ENCODE measurements around the gene FSD1L. TPM values are rescaled to one million over a fixed set of nuclear protein-coding genes. Genes with fewer than 3 reads are reported as not detected.
A peak's percentile ranks its signal among the peaks of the same experiment; 100 is the strongest.

The FSD1L gene
- total and polyA plus RNA-seq, 2 of the 13 experiments (the other 11 are each of a cell fraction or from before 2014, with no cell fraction given), result 4.1 to 5.1 TPM

- ChIA-PET CTCF (ENCODE audit: low intra/inter-chr PET ratio, low total read pairs) (no interaction called here), POLR2A (no interaction called here)
- peaks cover 14% of the 10 kb centered on the region for H3K4me1 ChIP-seq (ENCODE audit: insufficient read depth, low read length)
- H3K27me3 ChIP-seq (ENCODE audit: control insufficient read depth in 1 of 2, insufficient read depth in 2 of 2, low read length in 2 of 2), result no peaks in the 10 kb centered on the region
- no peak overlapping the region for H3K27ac ChIP-seq (ENCODE audit: extremely low read length, insufficient read depth, low read length)
- ATAC-seq, result no peak
- no peak for DNase-seq (ENCODE audit: low spot score)
- no peak overlapping the region for H3K4me2 ChIP-seq (ENCODE audit: low read depth, low read length)
- no peak overlapping the region for H3K9ac ChIP-seq (ENCODE audit: insufficient read depth, low read depth, low read length)
- no peak overlapping the region for H3K4me3 ChIP-seq (replicated peaks in 1 of 3; ENCODE audit: insufficient read depth in 1 of 3, low read depth in 2 of 3, low read length in 3 of 3)
- FAIRE-seq, result no peak
- H4K20me1 ChIP-seq (ENCODE audit: insufficient read depth, low read length), result no peaks in the 10 kb centered on the region
- no peaks in the 10 kb centered on the region for H3K9me3 ChIP-seq (ENCODE audit: low read length)
- in situ Hi-C loops (cut with HindIII; ENCODE audit: extremely low pct_ligation_motif_present, low pct_unique_long_range_greater_than_20kb) (no loop called here), intact Hi-C loops (cut with micrococcal nuclease; ENCODE audit: unreplicated experiment) (no loop called here)
- no peak overlapping the region for H2AFZ ChIP-seq (ENCODE audit: low read length)
- H3K79me2 ChIP-seq (ENCODE audit: insufficient read depth, low read length), result peaks cover 4% of the 10 kb centered on the region
- H3K36me3 ChIP-seq (replicated peaks in 1 of 2; ENCODE audit: control insufficient read depth in 1 of 2, insufficient read depth in 2 of 2, low read length in 2 of 2), result peaks cover 0 to 2% of the 10 kb centered on the region in 2 experiments; a peak in 1 of 5 replicates
- BruUV-seq (replicated peaks), result no TSS peak
- TF ChIP-seq ZNF121 (CRISPR knock-in tag; IDR thresholded peaks at IDR 0.05) (peak; percentile 94), ZSCAN29 (CRISPR knock-in tag; conservative IDR thresholded peaks at IDR 0.05) (no peak), FOSL2 (CRISPR knock-in tag; IDR thresholded peaks at IDR 0.05) (no peak), SIX1 (CRISPR knock-in tag; IDR thresholded peaks at IDR 0.05; ENCODE audit: borderline replicate concordance) (no peak), GLMP (CRISPR knock-in tag; IDR thresholded peaks at IDR 0.05; ENCODE audit: borderline replicate concordance) (no peak), ZNF143 (CRISPR knock-in tag; IDR thresholded peaks at IDR 0.05) (no peak)
These were observed 49.9 kb downstream of the FSD1L start for GRCh38 chr9:105497704-105498103.

GRCh38 chr9:105500108-105500766 lies 52.4 kb downstream of the FSD1L start:
- no TSS peak for BruUV-seq (replicated peaks)
- Histone ChIP-seq H3K4me1 (ENCODE audit: insufficient read depth, low read length) (peaks cover 14% of the 10 kb centered on the region), H3K36me3 (replicated peaks in 1 of 2; ENCODE audit: control insufficient read depth in 1 of 2, insufficient read depth in 2 of 2, low read length in 2 of 2) (peaks cover 0 to 2% of the 10 kb centered on the region in 2 experiments; a peak in 1 of 5 replicates), H4K20me1 (ENCODE audit: insufficient read depth, low read length) (no peaks in the 10 kb centered on the region), H3K9ac (ENCODE audit: insufficient read depth, low read depth, low read length) (no peak overlapping the region), H3K79me2 (ENCODE audit: insufficient read depth, low read length) (peaks cover 14% of the 10 kb centered on the region), H3K9me3 (ENCODE audit: low read length) (no peaks in the 10 kb centered on the region), H3K4me2 (ENCODE audit: low read depth, low read length) (no peak overlapping the region), H3K27me3 (ENCODE audit: control insufficient read depth in 1 of 2, insufficient read depth in 2 of 2, low read length in 2 of 2) (no peaks in the 10 kb centered on the region), H3K27ac (ENCODE audit: extremely low read length, insufficient read depth, low read length) (no peak overlapping the region), H3K4me3 (replicated peaks in 1 of 3; ENCODE audit: insufficient read depth in 1 of 3, low read depth in 2 of 3, low read length in 3 of 3) (no peak overlapping the region), H2AFZ (ENCODE audit: low read length) (no peak overlapping the region)
- POLR2A ChIA-PET, result no interaction called here
- in situ Hi-C loops (cut with HindIII; ENCODE audit: extremely low pct_ligation_motif_present, low pct_unique_long_range_greater_than_20kb), result no loop called here
- intact Hi-C loops (cut with micrococcal nuclease; ENCODE audit: unreplicated experiment), result no loop called here
- CTCF ChIA-PET (ENCODE audit: low intra/inter-chr PET ratio, low total read pairs), result no interaction called here
- 83% methylated on average over 2 of the region's 2 CpGs for WGBS (ENCODE audit: low lambda C conversion rate)
- no peak for ATAC-seq
- DNase-seq (ENCODE audit: low spot score), result no peak
- no peak for FAIRE-seq
- no peak for TF ChIP-seq CEBPG (CRISPR knock-in tag; IDR thresholded peaks at IDR 0.05)
- TF ChIP-seq ASH2L (IDR thresholded peaks at IDR 0.05; ENCODE audit: insufficient read length, low read depth, low read length), result no peak
- no peak for TF ChIP-seq ZEB1 (IDR thresholded peaks at IDR 0.05; ENCODE audit: insufficient replicate concordance, low read depth)
- TF ChIP-seq ZFP41 (CRISPR knock-in tag; IDR thresholded peaks at IDR 0.05; ENCODE audit: borderline replicate concordance), result no peak
- no peak for TF ChIP-seq DMTF1 (CRISPR knock-in tag; IDR thresholded peaks at IDR 0.05)
- no peak for TF ChIP-seq PBX2 (CRISPR knock-in tag; IDR thresholded peaks at IDR 0.05)
- no peak for TF ChIP-seq ZBTB37 (CRISPR knock-in tag; IDR thresholded peaks at IDR 0.05)

All from HepG2 (cell line).